ES-I3 (cell line): ENCODE data around the gene TRMU.
"Not testable (repeated sequence)": the region's sequence is repeated elsewhere in the genome, so short reads cannot be mapped to it uniquely, and the experiment has no call there.

Experiments used
- H3K36me3 ChIP-seq: 2 replicates; pipeline ENCODE4 v1.6.1; 2013; ENCODE audit warnings: mild to moderate bottlenecking, low read length, control low read depth, moderate library complexity; ENCODE audit not compliant: insufficient read depth
- H3K4me1 ChIP-seq: 2 replicates; pipeline ENCODE4 v1.6.1; 2013; ENCODE audit warnings: mild to moderate bottlenecking, control low read depth, low read length; ENCODE audit not compliant: insufficient read depth
- H3K9ac ChIP-seq: 2 replicates; pipeline ENCODE4 v1.6.1; 2013; ENCODE audit warnings: low read depth, mild to moderate bottlenecking, low read length, moderate library complexity
- H3K9me3 ChIP-seq: 2 replicates; pipeline ENCODE4 v1.6.1; 2013; ENCODE audit warnings: mild to moderate bottlenecking, low read length, moderate library complexity; ENCODE audit not compliant: control insufficient read depth, insufficient read depth

Gene TRMU

GRCh38 chr22:46395145-46395544, 59.6 kb downstream of the TRMU start:
- Histone ChIP-seq H3K36me3 (no peaks in the 10 kb centered on the region; the same call in 1 of the 2 replicates), H3K4me1 (no peaks in the 10 kb centered on the region), H3K9ac (no peak overlapping the region), H3K9me3 (no peaks in the 10 kb centered on the region)

- not testable (repeated sequence) for H3K9ac ChIP-seq, H3K4me1 ChIP-seq, H3K36me3 ChIP-seq, H3K9me3 ChIP-seq
Observed at GRCh38 chr22:46397049-46397448, 61.5 kb downstream of the TRMU start.

- no peaks in the 10 kb centered on the region; the same call in 1 of the 2 replicates for H3K36me3 ChIP-seq
- no peaks in the 10 kb centered on the region for H3K4me1 ChIP-seq
- no peaks in the 10 kb centered on the region for H3K9me3 ChIP-seq
- H3K9ac ChIP-seq: no peak overlapping the region
Observed at GRCh38 chr22:46397514-46397913, 62.0 kb downstream of the TRMU start.

- H3K4me1 ChIP-seq: no peaks in the 10 kb centered on the region
- H3K9me3 ChIP-seq: no peaks in the 10 kb centered on the region
- no peak overlapping the region for H3K9ac ChIP-seq
- H3K36me3 ChIP-seq: no peaks in the 10 kb centered on the region; the same call in 1 of the 2 replicates
Observed at GRCh38 chr22:46397951-46398350, 62.4 kb downstream of the TRMU start.

- Histone ChIP-seq H3K9ac (no peak overlapping the region), H3K4me1 (no peaks in the 10 kb centered on the region), H3K36me3 (no peaks in the 10 kb centered on the region; the same call in 1 of the 2 replicates), H3K9me3 (no peaks in the 10 kb centered on the region)
Observed at GRCh38 chr22:46399251-46400024, 63.9 kb downstream of the TRMU start.

- Histone ChIP-seq H3K36me3 (no peaks in the 10 kb centered on the region; the same call in 1 of the 2 replicates), H3K9ac (no peak overlapping the region), H3K9me3 (no peaks in the 10 kb centered on the region), H3K4me1 (no peaks in the 10 kb centered on the region)
Observed at GRCh38 chr22:46401370-46401769, 65.9 kb downstream of the TRMU start.

- no peaks in the 10 kb centered on the region for H3K4me1 ChIP-seq
- H3K36me3 ChIP-seq: no peaks in the 10 kb centered on the region; the same call in 1 of the 2 replicates
- H3K9me3 ChIP-seq: no peaks in the 10 kb centered on the region
- H3K9ac ChIP-seq: no peak overlapping the region
Observed at GRCh38 chr22:46402505-46402904, 67.0 kb downstream of the TRMU start.

- not testable (repeated sequence) for H3K9me3 ChIP-seq, H3K9ac ChIP-seq, H3K36me3 ChIP-seq, H3K4me1 ChIP-seq
Observed at GRCh38 chr22:46403880-46404279, 68.4 kb downstream of the TRMU start.

- Histone ChIP-seq H3K9ac (no peak overlapping the region), H3K9me3 (no peaks in the 10 kb centered on the region), H3K4me1 (no peaks in the 10 kb centered on the region), H3K36me3 (no peaks in the 10 kb centered on the region)
Observed at GRCh38 chr22:46405901-46406300, 70.4 kb downstream of the TRMU start.

- Histone ChIP-seq H3K9me3 (no peaks in the 10 kb centered on the region), H3K36me3 (no peaks in the 10 kb centered on the region), H3K9ac (no peak overlapping the region), H3K4me1 (no peaks in the 10 kb centered on the region)
Observed at GRCh38 chr22:46406349-46406748, 70.8 kb downstream of the TRMU start.

GRCh38 chr22:46406791-46407190, 71.3 kb downstream of the TRMU start:
- H3K4me1 ChIP-seq: no peaks in the 10 kb centered on the region
- no peak overlapping the region for H3K9ac ChIP-seq
- H3K9me3 ChIP-seq: no peaks in the 10 kb centered on the region
- no peaks in the 10 kb centered on the region for H3K36me3 ChIP-seq
